B cell (primary cell): ENCODE measurements around the gene SLAMF6. TPM values are rescaled to one million over a fixed set of nuclear protein-coding genes. Genes with fewer than 3 reads are reported as not detected.

Source experiments
- ATAC-seq: fragments of 200-7000 bp; cut with Tn5 transposase; one replicate; pipeline ENCODE4 v1.10.0; 2021; ENCODE audit warnings: low read depth, mild to moderate bottlenecking, moderate number of reproducible peaks, moderate library complexity
- CTCF ChIA-PET: fragments of 350-600 bp; sonication (Branson Sonifier 250); formaldehyde crosslinking; loops from one replicate; lab custom pipeline; 2021; ENCODE audit warnings: antibody characterized with exemption, inconsistent platforms; lab: Charles Lee
- POLR2A ChIA-PET: fragments of 350-600 bp; sonication (Branson Sonifier 250); formaldehyde crosslinking; loops from one replicate; lab custom pipeline; 2021; ENCODE audit warnings: antibody characterized with exemption; lab: Charles Lee
- DNase-seq: peaks from one replicate; pipeline ENCODE4 v3.0.0; 2013
- H2AFZ ChIP-seq: 2 replicates; pipeline ENCODE4 v1.6.1; 2012; ENCODE audit warnings: mild to moderate bottlenecking, low read depth, low read length; ENCODE audit not compliant: insufficient read depth, poor library complexity, severe bottlenecking
- H3K27ac ChIP-seq, 2 donors: 1 replicate in 1 of 2; 2 replicates in 1 of 2; pipeline ENCODE4 v1.5.1; 2012 to 2013; ENCODE audit warnings: low read length in 2 of 2, mild to moderate bottlenecking in 2 of 2, moderate library complexity in 1 of 2
- H3K27me3 ChIP-seq, 4 experiments: fragments of 200-600 bp in 1 of 4; sonication (generic) in 1 of 4; replicated peaks in 1 of 4; 1 replicate in 2 of 4; 2 replicates in 2 of 4; pipeline versions ENCODE4 v1.6.1 to v1.7.0; 2013 to 2016; ENCODE audit warnings: low read length in 3 of 4, mild to moderate bottlenecking in 2 of 4, mixed read lengths in 1 of 4, moderate library complexity in 1 of 4; ENCODE audit not compliant: insufficient read depth in 4 of 4, control insufficient read depth in 3 of 4; ENCODE audit errors: control extremely low read depth in 1 of 4
- H3K36me3 ChIP-seq, 2 experiments: replicated peaks in 1 of 2; 1 replicate in 1 of 2; 2 replicates in 1 of 2; pipeline versions ENCODE4 v1.6.1 to v1.7.1; 2013; ENCODE audit warnings: low read length in 1 of 2; ENCODE audit not compliant: insufficient read depth in 2 of 2, control insufficient read depth in 1 of 2; ENCODE audit errors: control extremely low read depth in 1 of 2, extremely low read depth in 1 of 2
- H3K4me1 ChIP-seq, 2 donors: fragments of 200-600 bp in 1 of 2; sonication (generic) in 1 of 2; 1 replicate in 1 of 2; 2 replicates in 1 of 2; pipeline versions ENCODE4 v1.5.1 to v1.6.1; 2013 to 2017; ENCODE audit warnings: low read length in 2 of 2; ENCODE audit not compliant: control insufficient read depth in 2 of 2, insufficient read depth in 2 of 2
- H3K4me2 ChIP-seq: replicated peaks from 2 replicates; pipeline ENCODE3; 2012; ENCODE audit warnings: mild to moderate bottlenecking, low read depth, low read length; ENCODE audit not compliant: poor library complexity, severe bottlenecking
- H3K4me3 ChIP-seq, 5 experiments: fragments of 200-600 bp in 1 of 5; sonication (generic) in 1 of 5; 1 replicate in 3 of 5; 2 replicates in 2 of 5; pipeline versions ENCODE4 v1.5.1 to v1.7.0; 2011 to 2016; ENCODE audit warnings: low read length in 4 of 5, mild to moderate bottlenecking in 4 of 5, low read depth in 2 of 5, control low read depth in 1 of 5, moderate library complexity in 1 of 5; ENCODE audit not compliant: insufficient read depth in 1 of 5; ENCODE audit errors: control extremely low read depth in 1 of 5, extremely low read depth in 1 of 5
- H3K79me2 ChIP-seq: fragments of 200-600 bp; sonication (generic); one replicate; pipeline ENCODE4 v1.6.0; 2016; ENCODE audit warnings: low read length; ENCODE audit not compliant: control insufficient read depth, insufficient read depth
- H3K9ac ChIP-seq: fragments of 200-600 bp; sonication (generic); 2 replicates; pipeline ENCODE4 v1.6.1; 2017; ENCODE audit warnings: mild to moderate bottlenecking, low read length, moderate library complexity
- H3K9me3 ChIP-seq, 3 donors: one replicate each; pipeline versions ENCODE4 v1.6.1 to v1.7.1; 2013; ENCODE audit warnings: low read length in 2 of 3; ENCODE audit not compliant: control insufficient read depth in 2 of 3, insufficient read depth in 1 of 3; ENCODE audit errors: control extremely low read depth in 1 of 3
- H4K20me1 ChIP-seq: 2 replicates; pipeline ENCODE4 v1.6.0; 2012; ENCODE audit warnings: mild to moderate bottlenecking, low read length; ENCODE audit not compliant: insufficient read depth, control insufficient read depth, poor library complexity, severe bottlenecking
- H3K27ac Mint-ChIP-seq: one replicate; pipeline ENCODE4 v1.8.0; 2021; ENCODE audit warnings: mixed read lengths
- H3K27me3 Mint-ChIP-seq: one replicate; pipeline ENCODE4 v1.8.0; 2021; ENCODE audit warnings: mixed read lengths
- H3K4me1 Mint-ChIP-seq: one replicate; pipeline ENCODE4 v1.8.0; 2021; ENCODE audit warnings: mixed read lengths
- H3K4me3 Mint-ChIP-seq: one replicate; pipeline ENCODE4 v1.8.0; 2021; ENCODE audit warnings: mixed read lengths
- H3K9me3 Mint-ChIP-seq: one replicate; pipeline ENCODE4 v1.8.0; 2022; ENCODE audit warnings: mixed read lengths; ENCODE audit not compliant: insufficient read depth
- CTCF ChIP-seq: fragments of 200-600 bp; IDR thresholded peaks from one replicate; pipeline ENCODE4 v1.8.0; 2022; ENCODE audit warnings: antibody characterized with exemption, mild to moderate bottlenecking
- EZH2 ChIP-seq: IDR thresholded peaks from 2 replicates; pipeline ENCODE4 v1.6.1; 2012; ENCODE audit warnings: borderline replicate concordance, low read depth, mild to moderate bottlenecking, moderate library complexity, low read length; ENCODE audit not compliant: insufficient read depth, poor library complexity, severe bottlenecking
- WGBS: methylation state at CpG from one replicate; pipeline ENCODE4 v1.1.5; 2013; ENCODE audit warnings: missing lambda C conversion rate; ENCODE audit not compliant: insufficient coverage; 5-methylcytosine and 5-hydroxymethylcytosine counted together
- intact Hi-C: fragments of 100-400 bp; cut with micrococcal nuclease; formaldehyde crosslinking; loops from one replicate; pipeline ENCODE4 v1.10.0; 2022
- polyA plus RNA-seq: library from polyadenylated mRNA; depleted of rRNA; stranded (reverse); fragments of >200 nt; gene quantifications from 2 replicates; pipeline ENCODE4 v1.2.3, GENCODE V29; 2012
- total RNA-seq, 2 donors: library from RNA; stranded (reverse); fragments of 120-200 nt in 1 of 2; gene quantifications; 1 replicate in 1 of 2; 2 replicates in 1 of 2; pipeline versions ENCODE4 v1.2.3 to v1.2.4, GENCODE V29; 2013 to 2022

The SLAMF6 gene
- total and polyA plus RNA-seq, 2 donors (not counting 1 experiment from before 2014, with no cell fraction given) = 64.8 to 79.6 TPM

GRCh38 chr1:160542303-160542945 lies 19.4 kb upstream of the SLAMF6 start:
- no CpG with 5 or more reads among the region's 2 CpGs for WGBS
- CTCF ChIA-PET = interaction anchor here (0.9 to 18.3 kb wide), 7 partner anchors 9 to 113 kb away, joined by 3 to 159 read pairs (median 6); partner anchors contain the start of gene SLAMF6

More at GRCh38 chr1:160542303-160542945, 19.4 kb upstream of the SLAMF6 start:
- Mint-ChIP-seq H3K4me1 (peaks cover 64% of the 10 kb centered on the region), H3K27ac (peak overlapping the region; percentile 93), H3K9me3 (no peaks in the 10 kb centered on the region), H3K4me3 (no peak overlapping the region), H3K27me3 (no peaks in the 10 kb centered on the region)
- peaks cover 62 to 63% of the 10 kb centered on the region in 2 donors for H3K4me1 ChIP-seq
- H3K27ac ChIP-seq = peak overlapping the region in 1 of 2 donors; percentile 90
- H3K79me2 ChIP-seq = peaks cover 39% of the 10 kb centered on the region
- POLR2A ChIA-PET = interaction anchor here (0.5 kb wide), 1 partner anchor 54 kb away, joined by 3 read pairs; no protein-coding TSS in a partner anchor
- H3K9ac ChIP-seq = no peak overlapping the region
- no peaks in the 10 kb centered on the region for H3K27me3 ChIP-seq
- intact Hi-C loops = loop anchor here (5.0 kb wide), 1 partner anchor 55 kb away; no protein-coding TSS in a partner anchor
- no peak overlapping the region for H3K4me3 ChIP-seq
- no peaks in the 10 kb centered on the region for H4K20me1 ChIP-seq
- TF ChIP-seq CTCF (no peak), EZH2 (no peak)
- no peak overlapping the region for H2AFZ ChIP-seq
- no peak for DNase-seq
- no peaks in the 10 kb centered on the region for H3K9me3 ChIP-seq
- peaks cover 0 to 9% of the 10 kb centered on the region in 2 experiments for H3K36me3 ChIP-seq
- no peak overlapping the region for H3K4me2 ChIP-seq
- no peak for ATAC-seq
